ENCODE results near the gene POU2F3.

Gene POU2F3

DNA sequence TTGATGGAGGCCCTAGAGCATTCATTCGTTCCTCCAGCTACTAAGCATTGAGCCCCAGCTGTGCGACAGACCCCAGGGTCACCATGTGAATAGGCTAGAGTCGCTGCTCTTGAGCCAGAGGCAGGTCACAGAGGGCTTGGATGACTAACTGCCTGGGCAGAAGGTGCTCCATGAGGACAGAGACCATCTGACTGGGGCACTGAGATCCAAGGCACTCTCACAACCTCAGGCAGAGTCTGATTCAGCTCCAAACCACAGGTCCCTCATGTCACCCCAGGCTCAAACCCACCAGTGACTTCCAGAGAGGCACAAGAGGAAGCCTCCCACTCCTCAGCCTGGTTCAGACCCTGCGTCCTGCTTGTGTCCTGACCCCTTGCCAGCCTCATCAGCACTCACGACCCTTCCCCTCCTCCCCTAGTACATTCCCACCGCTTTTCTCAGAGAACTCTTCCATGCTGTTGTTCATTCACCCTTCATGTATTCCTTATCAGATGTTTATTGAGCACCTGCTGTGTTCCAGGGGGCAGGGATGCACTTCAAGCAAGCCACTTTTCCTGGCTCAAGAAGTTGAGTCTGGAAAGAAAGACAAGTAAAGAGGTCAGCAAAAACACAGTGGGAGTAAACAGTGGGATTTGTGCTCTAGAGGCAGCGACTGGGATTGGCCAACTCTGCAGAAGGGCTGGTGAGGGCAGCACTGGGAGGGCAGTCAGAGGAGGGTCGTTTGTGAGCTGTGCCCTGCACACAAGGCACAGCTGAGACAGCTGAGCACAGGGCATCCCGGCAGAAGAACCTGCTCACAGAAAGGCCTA, 19.8 kb upstream of the POU2F3 start:
- Histone ChIP-seq H3K36me3 (replicated peaks; ENCODE audit: insufficient read depth, low read length) (no peaks in the 10 kb centered on the region), H3K9me3 (replicated peaks; ENCODE audit: insufficient read depth, low read length) (no peaks in the 10 kb centered on the region), H3K9ac (ENCODE audit: low read length) (no peak overlapping the region), H3K79me2 (ENCODE audit: low read length) (no peaks in the 10 kb centered on the region), H3K27me3 (replicated peaks; ENCODE audit: insufficient read depth, low read length) (no peaks in the 10 kb centered on the region), H3K4me3 (ENCODE audit: low read length) (no peak overlapping the region), H4K20me1 (ENCODE audit: insufficient read depth, low read length) (no peaks in the 10 kb centered on the region), H2AFZ (ENCODE audit: low read length) (no peak overlapping the region), H3K9me2 (replicated peaks; ENCODE audit: insufficient read depth, low read length) (no peaks in the 10 kb centered on the region), H3F3A (ENCODE audit: insufficient read depth, low read length) (no peaks in the 10 kb centered on the region), H3K4me2 (ENCODE audit: low read depth, low read length) (no peak overlapping the region), H3K4me1 (ENCODE audit: low read length) (peaks cover 10% of the 10 kb centered on the region), H3K27ac (ENCODE audit: low read length) (no peak overlapping the region)
- no peak for DNase-seq
- no peak for TF ChIP-seq EZH2phosphoT487 (IDR thresholded peaks at IDR 0.05; ENCODE audit: low read length)
- TF ChIP-seq EZH2 (optimal IDR thresholded peaks at IDR 0.05; ENCODE audit: low read depth, low read length), result no peak
- TF ChIP-seq, protein P1, sequence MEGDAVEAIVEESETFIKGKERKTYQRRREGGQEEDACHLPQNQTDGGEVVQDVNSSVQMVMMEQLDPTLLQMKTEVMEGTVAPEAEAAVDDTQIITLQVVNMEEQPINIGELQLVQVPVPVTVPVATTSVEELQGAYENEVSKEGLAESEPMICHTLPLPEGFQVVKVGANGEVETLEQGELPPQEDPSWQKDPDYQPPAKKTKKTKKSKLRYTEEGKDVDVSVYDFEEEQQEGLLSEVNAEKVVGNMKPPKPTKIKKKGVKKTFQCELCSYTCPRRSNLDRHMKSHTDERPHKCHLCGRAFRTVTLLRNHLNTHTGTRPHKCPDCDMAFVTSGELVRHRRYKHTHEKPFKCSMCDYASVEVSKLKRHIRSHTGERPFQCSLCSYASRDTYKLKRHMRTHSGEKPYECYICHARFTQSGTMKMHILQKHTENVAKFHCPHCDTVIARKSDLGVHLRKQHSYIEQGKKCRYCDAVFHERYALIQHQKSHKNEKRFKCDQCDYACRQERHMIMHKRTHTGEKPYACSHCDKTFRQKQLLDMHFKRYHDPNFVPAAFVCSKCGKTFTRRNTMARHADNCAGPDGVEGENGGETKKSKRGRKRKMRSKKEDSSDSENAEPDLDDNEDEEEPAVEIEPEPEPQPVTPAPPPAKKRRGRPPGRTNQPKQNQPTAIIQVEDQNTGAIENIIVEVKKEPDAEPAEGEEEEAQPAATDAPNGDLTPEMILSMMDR (IDR thresholded peaks at IDR 0.05; ENCODE audit: low read length), result no peak

DNA sequence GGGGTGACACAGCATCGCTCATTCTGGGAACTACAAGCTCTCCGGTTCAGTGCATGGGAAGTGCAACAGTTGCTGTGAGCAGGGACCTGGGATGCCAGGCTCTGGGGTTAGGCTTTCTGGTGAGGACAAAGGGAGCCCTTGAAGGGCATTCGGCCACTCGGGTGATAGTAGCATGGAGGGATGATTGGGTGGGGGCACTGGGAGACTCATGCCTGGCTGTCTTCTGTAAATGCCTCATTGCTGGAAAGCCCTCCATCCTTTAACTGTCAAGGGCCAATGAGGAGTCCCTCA, 19.2 kb upstream of the POU2F3 start:
- H3K4me2 ChIP-seq (ENCODE audit: low read depth, low read length), result no peak overlapping the region
- no peaks in the 10 kb centered on the region for H3K79me2 ChIP-seq (ENCODE audit: low read length)
- H4K20me1 ChIP-seq (ENCODE audit: insufficient read depth, low read length), result no peaks in the 10 kb centered on the region
- no peaks in the 10 kb centered on the region for H3K9me3 ChIP-seq (replicated peaks; ENCODE audit: insufficient read depth, low read length)
- no peak for TF ChIP-seq EZH2phosphoT487 (IDR thresholded peaks at IDR 0.05; ENCODE audit: low read length)
- no peak for TF ChIP-seq EZH2 (optimal IDR thresholded peaks at IDR 0.05; ENCODE audit: low read depth, low read length)
- TF ChIP-seq, protein P1 (IDR thresholded peaks at IDR 0.05; ENCODE audit: low read length), result no peak
- H3K9ac ChIP-seq (ENCODE audit: low read length), result no peak overlapping the region
- H3K4me1 ChIP-seq (ENCODE audit: low read length), result peaks cover 10% of the 10 kb centered on the region
- no peak overlapping the region for H3K27ac ChIP-seq (ENCODE audit: low read length)
- H3K36me3 ChIP-seq (replicated peaks; ENCODE audit: insufficient read depth, low read length), result no peaks in the 10 kb centered on the region
- H3K9me2 ChIP-seq (replicated peaks; ENCODE audit: insufficient read depth, low read length), result no peaks in the 10 kb centered on the region
- H3F3A ChIP-seq (ENCODE audit: insufficient read depth, low read length), result no peaks in the 10 kb centered on the region
- DNase-seq, result no peak
- H3K27me3 ChIP-seq (replicated peaks; ENCODE audit: insufficient read depth, low read length), result no peaks in the 10 kb centered on the region
- no peak overlapping the region for H3K4me3 ChIP-seq (ENCODE audit: low read length)
- no peak overlapping the region for H2AFZ ChIP-seq (ENCODE audit: low read length)

DNA sequence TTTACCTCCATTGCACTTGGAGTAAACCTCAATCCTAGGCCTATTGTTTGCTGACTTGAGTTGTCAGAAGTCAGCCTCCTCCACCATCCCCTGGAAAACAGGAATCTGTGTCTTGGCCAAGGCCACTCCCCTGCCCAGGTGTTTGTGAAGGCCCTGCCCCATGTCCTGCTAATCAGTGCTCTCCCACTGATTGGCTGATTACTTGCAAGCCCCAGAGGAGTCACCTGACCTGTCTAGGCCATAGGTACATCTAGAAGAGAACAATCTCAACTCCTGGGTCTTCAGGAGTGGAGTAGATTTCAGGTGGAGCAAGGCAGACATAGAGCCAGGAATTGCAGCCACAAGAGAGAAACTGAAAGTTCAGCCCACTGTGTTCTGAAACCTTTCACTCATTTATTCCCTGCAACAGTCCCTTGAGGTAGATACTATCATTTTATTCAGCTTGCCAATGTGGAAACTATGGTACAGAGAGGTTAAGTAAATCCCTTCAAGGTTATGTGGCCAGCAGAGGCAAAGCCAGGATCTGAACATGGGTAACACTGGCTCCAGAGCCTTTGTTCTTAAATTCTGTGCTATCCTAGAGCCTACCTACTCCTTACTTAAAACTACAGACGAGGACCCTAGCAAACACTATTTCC, 18.7 kb upstream of the POU2F3 start:
- Histone ChIP-seq H3K9ac (ENCODE audit: low read length) (no peak overlapping the region), H3K4me1 (ENCODE audit: low read length) (peaks cover 10% of the 10 kb centered on the region), H4K20me1 (ENCODE audit: insufficient read depth, low read length) (no peaks in the 10 kb centered on the region), H3K79me2 (ENCODE audit: low read length) (no peaks in the 10 kb centered on the region), H3K27me3 (replicated peaks; ENCODE audit: insufficient read depth, low read length) (no peaks in the 10 kb centered on the region), H3K36me3 (replicated peaks; ENCODE audit: insufficient read depth, low read length) (no peaks in the 10 kb centered on the region), H2AFZ (ENCODE audit: low read length) (no peak overlapping the region), H3K4me2 (ENCODE audit: low read depth, low read length) (no peak overlapping the region), H3K9me2 (replicated peaks; ENCODE audit: insufficient read depth, low read length) (no peaks in the 10 kb centered on the region), H3K4me3 (ENCODE audit: low read length) (no peak overlapping the region), H3F3A (ENCODE audit: insufficient read depth, low read length) (no peaks in the 10 kb centered on the region), H3K9me3 (replicated peaks; ENCODE audit: insufficient read depth, low read length) (no peaks in the 10 kb centered on the region), H3K27ac (ENCODE audit: low read length) (no peak overlapping the region)
- TF ChIP-seq EZH2 (optimal IDR thresholded peaks at IDR 0.05; ENCODE audit: low read depth, low read length) (no peak), EZH2phosphoT487 (IDR thresholded peaks at IDR 0.05; ENCODE audit: low read length) (no peak)
- TF ChIP-seq, protein P1 (IDR thresholded peaks at IDR 0.05; ENCODE audit: low read length), result no peak
- DNase-seq, result no peak
